Measurements from ENCODE around the gene CXCL8.
"Not testable (repeated sequence)": the region's sequence is repeated elsewhere in the genome, so short reads cannot be mapped to it uniquely, and the experiment has no call there.

Gene CXCL8

GRCh38 chr4:73765296-73765695 lies 24.9 kb downstream of the CXCL8 start:
- H3K4me1 ChIP-seq: no peaks in the 10 kb centered on the region
- in situ Hi-C loops (cut with MboI; ENCODE audit: low sequenced_read_pairs): no loop called here
- no peaks in the 10 kb centered on the region for H3K27me3 ChIP-seq (ENCODE audit: low read depth)
- H3K4me3 ChIP-seq: no peak overlapping the region
- no peak for DNase-seq (ENCODE audit: low spot score in 2 of 2)
- H3K36me3 ChIP-seq (replicated peaks): no peaks in the 10 kb centered on the region
- H3K9me3 ChIP-seq: no peaks in the 10 kb centered on the region

- no peaks in the 10 kb centered on the region for H3K4me1 ChIP-seq
- in situ Hi-C loops (cut with MboI; ENCODE audit: low sequenced_read_pairs): no loop called here
- no peak for DNase-seq (ENCODE audit: low spot score in 2 of 2)
- H3K9me3 ChIP-seq: no peaks in the 10 kb centered on the region
- H3K36me3 ChIP-seq (replicated peaks): no peaks in the 10 kb centered on the region
- no peak overlapping the region for H3K4me3 ChIP-seq
- H3K27me3 ChIP-seq (ENCODE audit: low read depth): no peaks in the 10 kb centered on the region
Observed at GRCh38 chr4:73770917-73771316, 30.5 kb downstream of the CXCL8 start.

GRCh38 chr4:73772363-73772762 lies 32.0 kb downstream of the CXCL8 start:
- Histone ChIP-seq H3K9me3 (no peaks in the 10 kb centered on the region), H3K4me1 (no peaks in the 10 kb centered on the region), H3K27me3 (ENCODE audit: low read depth) (no peaks in the 10 kb centered on the region), H3K36me3 (replicated peaks) (no peaks in the 10 kb centered on the region), H3K4me3 (no peak overlapping the region)
- no peak for DNase-seq (ENCODE audit: low spot score in 2 of 2)
- in situ Hi-C loops (cut with MboI; ENCODE audit: low sequenced_read_pairs): no loop called here

- H3K4me3 ChIP-seq; DNase-seq (ENCODE audit: low spot score in 2 of 2); H3K9me3 ChIP-seq; in situ Hi-C loops (cut with MboI; ENCODE audit: low sequenced_read_pairs); H3K27me3 ChIP-seq (ENCODE audit: low read depth); H3K36me3 ChIP-seq (replicated peaks); H3K4me1 ChIP-seq: not testable (repeated sequence)
Observed at GRCh38 chr4:73774406-73774805, 34.0 kb downstream of the CXCL8 start.

GRCh38 chr4:73776321-73776729 lies 36.0 kb downstream of the CXCL8 start:
- Histone ChIP-seq H3K9me3 (no peaks in the 10 kb centered on the region), H3K27me3 (ENCODE audit: low read depth) (no peaks in the 10 kb centered on the region), H3K4me3 (no peak overlapping the region), H3K36me3 (replicated peaks) (no peaks in the 10 kb centered on the region), H3K4me1 (no peaks in the 10 kb centered on the region)
- in situ Hi-C loops (cut with MboI; ENCODE audit: low sequenced_read_pairs): no loop called here
- DNase-seq (ENCODE audit: low spot score in 2 of 2): no peak

GRCh38 chr4:73777612-73778011 lies 37.2 kb downstream of the CXCL8 start:
- H3K4me1 ChIP-seq: no peaks in the 10 kb centered on the region
- DNase-seq (ENCODE audit: low spot score in 2 of 2): no peak
- no peaks in the 10 kb centered on the region for H3K9me3 ChIP-seq
- no peak overlapping the region for H3K4me3 ChIP-seq
- no peaks in the 10 kb centered on the region for H3K36me3 ChIP-seq (replicated peaks)
- H3K27me3 ChIP-seq (ENCODE audit: low read depth): no peaks in the 10 kb centered on the region
- in situ Hi-C loops (cut with MboI; ENCODE audit: low sequenced_read_pairs): no loop called here

- DNase-seq (ENCODE audit: low spot score in 2 of 2): no peak
- Histone ChIP-seq H3K4me1 (no peaks in the 10 kb centered on the region), H3K27me3 (ENCODE audit: low read depth) (no peaks in the 10 kb centered on the region), H3K4me3 (no peak overlapping the region), H3K9me3 (no peaks in the 10 kb centered on the region), H3K36me3 (replicated peaks) (no peaks in the 10 kb centered on the region)
- in situ Hi-C loops (cut with MboI; ENCODE audit: low sequenced_read_pairs): no loop called here
Observed at GRCh38 chr4:73780243-73780642, 39.9 kb downstream of the CXCL8 start.

- Histone ChIP-seq H3K9me3 (no peaks in the 10 kb centered on the region), H3K36me3 (replicated peaks) (no peaks in the 10 kb centered on the region), H3K4me1 (no peaks in the 10 kb centered on the region), H3K27me3 (ENCODE audit: low read depth) (no peaks in the 10 kb centered on the region), H3K4me3 (no peak overlapping the region)
- in situ Hi-C loops (cut with MboI; ENCODE audit: low sequenced_read_pairs): no loop called here
- no peak for DNase-seq (ENCODE audit: low spot score in 2 of 2)
Observed at GRCh38 chr4:73780834-73781233, 40.5 kb downstream of the CXCL8 start.

GRCh38 chr4:73788411-73788810 lies 48.0 kb downstream of the CXCL8 start:
- Histone ChIP-seq H3K9me3 (no peaks in the 10 kb centered on the region), H3K36me3 (replicated peaks) (no peaks in the 10 kb centered on the region), H3K4me1 (no peaks in the 10 kb centered on the region), H3K27me3 (ENCODE audit: low read depth) (no peaks in the 10 kb centered on the region), H3K4me3 (no peak overlapping the region)
- DNase-seq (ENCODE audit: low spot score in 2 of 2): no peak
- in situ Hi-C loops (cut with MboI; ENCODE audit: low sequenced_read_pairs): no loop called here
